GM08714 (cell line): ENCODE data around the gene TAGLN.
A peak's percentile ranks its signal among the peaks of the same experiment; 100 is the strongest.
"Not testable (repeated sequence)": the region's sequence is repeated elsewhere in the genome, so short reads cannot be mapped to it uniquely, and the experiment has no call there.

ENCODE experiments used
- H3K4me3 ChIP-seq: fragments of 200-500 bp; sonication (Bioruptor generic); 2 replicates; pipeline ENCODE4 v1.5.1; 2014; ENCODE audit warnings: mild to moderate bottlenecking, low read length, inconsistent platforms
- ZNF274 ChIP-seq: IDR thresholded peaks from 2 replicates; pipeline ENCODE4 v1.6.1; 2012; ENCODE audit warnings: mild to moderate bottlenecking, low read depth, low read length

Gene TAGLN

GRCh38 chr11:117177534-117178209, 21.5 kb upstream of the TAGLN start:
- TF ChIP-seq ZNF274: no peak
- H3K4me3 ChIP-seq: peak overlapping the region; percentile 41; the same call in 1 of the 2 replicates

- H3K4me3 ChIP-seq: peak within 1 kb of the TSS; percentile 83
- TF ChIP-seq ZNF274: no peak
These were observed 20.7 kb upstream of the TAGLN start, which contains the start of gene SIDT2 for GRCh38 chr11:117178210-117179034. Gene SIDT2, plus strand, starts transcription at chr11:117178743. Its CDS starts 521 bp downstream, at chr11:117179264.

- TF ChIP-seq ZNF274: no peak
- peak overlapping the region; percentile 83 for H3K4me3 ChIP-seq
These were observed 19.8 kb upstream of the TAGLN start for GRCh38 chr11:117179048-117179999.

- peak overlapping the region; percentile 83 for H3K4me3 ChIP-seq
- TF ChIP-seq ZNF274: no peak
These were observed 19.1 kb upstream of the TAGLN start for GRCh38 chr11:117180020-117180419.

- no peak for TF ChIP-seq ZNF274
- H3K4me3 ChIP-seq: peak overlapping the region; percentile 83; the same call in 1 of the 2 replicates
These were observed 18.2 kb upstream of the TAGLN start for GRCh38 chr11:117180661-117181585.

GRCh38 chr11:117181586-117182550, 17.3 kb upstream of the TAGLN start:
- no peak for TF ChIP-seq ZNF274
- H3K4me3 ChIP-seq: no peak overlapping the region

- no peak overlapping the region for H3K4me3 ChIP-seq
- TF ChIP-seq ZNF274: no peak
These were observed 16.6 kb upstream of the TAGLN start for GRCh38 chr11:117182551-117182935.

- H3K4me3 ChIP-seq: not testable (repeated sequence)
These were observed 16.0 kb upstream of the TAGLN start for GRCh38 chr11:117183178-117183577.

GRCh38 chr11:117183724-117184349, 15.3 kb upstream of the TAGLN start:
- TF ChIP-seq ZNF274: no peak
- no peak overlapping the region for H3K4me3 ChIP-seq

- no peak for TF ChIP-seq ZNF274
- no peak overlapping the region for H3K4me3 ChIP-seq
These were observed 13.3 kb upstream of the TAGLN start for GRCh38 chr11:117185736-117186430.

- H3K4me3 ChIP-seq: no peak overlapping the region
- no peak for TF ChIP-seq ZNF274
These were observed 12.8 kb upstream of the TAGLN start for GRCh38 chr11:117186431-117186761.

GRCh38 chr11:117187007-117187406, 12.2 kb upstream of the TAGLN start:
- no peak overlapping the region for H3K4me3 ChIP-seq
- no peak for TF ChIP-seq ZNF274
